LHCN-M2 (cell line): ENCODE results near the gene DNAAF8. TPM values are rescaled to one million over a fixed set of nuclear protein-coding genes. Genes with fewer than 3 reads are reported as not detected.
"Not testable (repeated sequence)": the region's sequence is repeated elsewhere in the genome, so short reads cannot be mapped to it uniquely, and the experiment has no call there.

ENCODE experiments used
- DNase-seq: peaks from one replicate; pipeline ENCODE4 v3.0.0-alpha.2; 2012; ENCODE audit warnings: low read depth
- total RNA-seq: library from RNA; depleted of rRNA; stranded (reverse); fragments of >200 nt; gene quantifications from 2 replicates; pipeline ENCODE4 v1.2.3, GENCODE V29; 2014

DNAAF8 gene
- total RNA-seq, 1 experiment from 2014 or later = 0.98 TPM

GRCh38 chr16:4780235-4780634 is 45.9 kb downstream of the DNAAF8 start:
- DNase-seq = no peak

- DNase-seq = no peak
Measured at GRCh38 chr16:4783251-4783950, 49.1 kb downstream of the DNAAF8 start.

- no peak for DNase-seq
Measured at GRCh38 chr16:4783951-4784336, 49.6 kb downstream of the DNAAF8 start.

DNA sequence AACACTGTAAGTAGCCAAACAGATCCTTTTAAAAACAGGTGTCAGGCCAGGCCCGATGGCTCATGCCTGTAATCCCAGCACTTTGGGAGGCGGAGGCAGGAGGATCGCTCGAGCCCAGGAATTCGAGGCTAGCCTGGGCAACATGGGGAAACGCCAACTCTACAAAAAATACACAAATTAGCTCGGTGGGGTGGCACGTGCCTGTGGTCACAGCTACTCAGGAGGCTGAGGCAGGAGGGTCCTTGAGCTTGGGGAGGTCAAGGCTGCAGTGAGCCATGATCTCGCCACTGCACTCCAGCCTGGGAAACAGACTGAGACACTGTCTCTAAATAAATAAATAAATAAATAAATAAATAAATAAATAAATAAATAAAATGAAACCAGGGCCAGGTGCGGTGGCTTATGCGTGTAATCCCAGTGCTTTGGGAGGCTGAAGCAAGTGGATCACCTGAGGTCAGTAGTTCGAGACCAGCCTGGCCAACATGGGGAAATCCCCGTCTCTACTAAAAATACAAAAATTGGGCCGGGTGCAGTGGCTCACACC is 50.2 kb downstream of the DNAAF8 start:
- DNase-seq = not testable (repeated sequence)

- no peak for DNase-seq
Measured at GRCh38 chr16:4785758-4786433, 51.6 kb downstream of the DNAAF8 start.

GRCh38 chr16:4787068-4787467 is 52.7 kb downstream of the DNAAF8 start:
- no peak for DNase-seq

DNA sequence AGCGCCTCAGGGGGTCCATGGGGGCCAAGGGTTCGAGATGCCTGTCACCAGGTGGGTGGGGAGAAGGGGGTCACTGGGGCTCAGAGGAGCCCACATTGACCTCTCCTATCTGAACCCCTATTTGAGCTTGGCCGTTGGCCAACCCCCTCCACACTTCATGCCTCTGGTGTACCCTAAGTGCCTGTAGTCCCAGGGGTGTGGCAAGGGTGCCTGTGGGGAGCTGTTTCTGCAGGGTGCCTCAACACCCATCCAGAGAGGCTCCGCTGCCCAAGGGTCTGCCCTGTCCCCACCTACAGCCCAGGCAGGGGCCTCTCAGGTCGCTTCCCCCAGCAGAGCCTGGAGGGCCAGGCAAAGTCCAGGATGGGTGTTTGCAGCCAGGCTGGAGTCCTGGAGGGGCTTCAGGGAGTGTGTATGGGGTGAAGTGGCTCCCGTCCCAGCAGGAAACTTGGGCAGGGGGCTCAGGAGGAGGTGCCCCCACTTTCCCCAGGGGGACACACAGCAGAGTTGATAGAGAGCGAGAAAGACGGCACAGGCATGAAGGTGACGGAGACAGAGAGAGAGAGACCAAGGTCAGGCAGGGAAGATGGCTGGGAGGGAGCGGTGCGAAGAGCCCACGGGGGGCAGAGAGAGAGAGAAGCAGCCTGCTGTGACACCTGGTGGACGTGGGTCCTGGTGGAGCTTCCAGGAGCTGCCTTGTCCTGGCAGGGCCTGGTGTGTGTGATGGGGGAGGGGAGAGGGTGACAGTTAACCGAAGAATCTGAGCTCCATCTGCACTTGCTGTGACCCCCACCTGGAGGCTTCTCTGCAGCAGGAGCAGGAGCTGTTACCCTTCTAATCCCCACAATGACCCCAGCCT is 53.5 kb downstream of the DNAAF8 start, which contains the start of gene SEPTIN12:
SEPTIN12 (minus strand) TSS at position 719 of the 856 bp plus-strand sequence; CDS start at position 19, 700 bp downstream.
- no peak for DNase-seq

- DNase-seq = no peak
Measured at GRCh38 chr16:4788489-4788889, 54.2 kb downstream of the DNAAF8 start.

DNA sequence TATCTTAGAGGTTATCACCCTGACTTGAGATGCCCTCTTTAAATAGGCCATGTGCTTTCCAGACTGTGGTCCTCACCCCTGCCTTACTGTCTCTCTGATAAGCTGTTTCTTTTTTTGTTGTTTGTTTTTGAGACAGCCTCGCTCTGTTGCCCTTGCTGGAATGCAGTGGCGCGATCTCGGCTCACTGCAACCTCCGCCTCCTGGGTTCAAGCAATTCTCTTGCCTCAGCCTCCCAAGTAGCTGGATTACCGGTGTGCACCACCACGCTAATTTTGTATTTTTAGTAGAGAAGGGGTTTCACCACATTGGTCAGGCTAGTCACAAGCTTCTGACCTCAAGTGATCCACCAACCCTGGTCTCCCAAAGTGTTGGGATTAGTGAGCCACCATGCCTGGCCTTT is 54.6 kb downstream of the DNAAF8 start:
- no peak for DNase-seq

- no peak for DNase-seq
Measured at GRCh38 chr16:4790261-4790660, 55.9 kb downstream of the DNAAF8 start.

DNA sequence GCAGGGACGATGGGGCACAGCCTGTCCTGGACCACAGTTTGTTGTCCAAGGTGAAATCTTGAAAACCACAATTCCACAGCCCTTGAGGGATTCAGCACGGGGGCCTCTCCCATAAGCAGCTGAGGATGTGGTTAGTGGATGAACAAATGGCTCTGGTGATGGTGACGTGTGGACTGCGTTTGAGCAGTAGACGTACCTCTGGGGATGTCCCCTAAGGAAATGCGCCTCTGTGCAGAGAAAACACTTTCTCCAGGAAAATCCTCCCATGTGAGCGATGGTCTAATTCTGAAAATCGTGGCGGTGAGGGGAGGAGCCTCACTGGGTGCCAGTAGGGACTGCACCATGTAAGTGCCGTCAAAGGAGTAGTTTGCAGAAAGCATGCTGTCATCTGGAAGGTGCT is 56.5 kb downstream of the DNAAF8 start:
- peak; percentile 45 for DNase-seq

GRCh38 chr16:4792951-4793513 is 58.7 kb downstream of the DNAAF8 start:
- DNase-seq = no peak

DNA sequence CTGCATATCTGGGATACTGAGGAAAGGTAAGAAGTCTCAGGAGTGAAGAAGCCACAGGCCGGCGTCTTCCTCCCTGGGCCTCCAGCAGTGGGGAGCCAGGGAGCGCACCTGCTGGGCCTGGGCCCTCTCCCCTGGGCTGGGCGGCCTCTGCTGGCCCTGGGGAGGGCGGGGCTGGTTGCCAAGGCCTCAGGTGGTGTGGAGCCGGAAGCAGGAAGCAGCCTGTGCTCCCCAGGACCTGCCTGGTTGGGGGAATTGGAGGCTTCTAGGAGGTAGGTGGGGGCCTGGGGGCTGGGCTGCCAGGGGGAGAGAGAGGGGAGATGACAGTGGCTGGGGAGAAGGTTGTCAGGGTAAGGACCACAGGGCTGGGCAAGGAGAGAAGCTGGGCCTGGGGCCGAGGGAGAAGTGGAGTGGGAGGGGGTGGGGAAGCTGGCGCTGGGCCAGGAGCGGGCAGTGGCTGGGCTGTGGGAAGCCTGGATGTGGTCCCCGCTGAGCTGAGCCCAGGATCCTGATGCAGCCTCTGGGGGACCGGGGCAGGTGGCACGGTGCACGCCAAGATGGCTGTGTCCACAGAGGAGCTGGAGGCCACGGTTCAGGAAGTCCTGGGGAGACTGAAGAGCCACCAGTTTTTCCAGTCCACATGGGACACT is 61.0 kb downstream of the DNAAF8 start, which contains the start of gene SMIM22:
SMIM22 (plus strand) TSS at position 189 of the 647 bp plus-strand sequence; CDS start at position 555, 366 bp downstream.
- no peak for DNase-seq

DNA sequence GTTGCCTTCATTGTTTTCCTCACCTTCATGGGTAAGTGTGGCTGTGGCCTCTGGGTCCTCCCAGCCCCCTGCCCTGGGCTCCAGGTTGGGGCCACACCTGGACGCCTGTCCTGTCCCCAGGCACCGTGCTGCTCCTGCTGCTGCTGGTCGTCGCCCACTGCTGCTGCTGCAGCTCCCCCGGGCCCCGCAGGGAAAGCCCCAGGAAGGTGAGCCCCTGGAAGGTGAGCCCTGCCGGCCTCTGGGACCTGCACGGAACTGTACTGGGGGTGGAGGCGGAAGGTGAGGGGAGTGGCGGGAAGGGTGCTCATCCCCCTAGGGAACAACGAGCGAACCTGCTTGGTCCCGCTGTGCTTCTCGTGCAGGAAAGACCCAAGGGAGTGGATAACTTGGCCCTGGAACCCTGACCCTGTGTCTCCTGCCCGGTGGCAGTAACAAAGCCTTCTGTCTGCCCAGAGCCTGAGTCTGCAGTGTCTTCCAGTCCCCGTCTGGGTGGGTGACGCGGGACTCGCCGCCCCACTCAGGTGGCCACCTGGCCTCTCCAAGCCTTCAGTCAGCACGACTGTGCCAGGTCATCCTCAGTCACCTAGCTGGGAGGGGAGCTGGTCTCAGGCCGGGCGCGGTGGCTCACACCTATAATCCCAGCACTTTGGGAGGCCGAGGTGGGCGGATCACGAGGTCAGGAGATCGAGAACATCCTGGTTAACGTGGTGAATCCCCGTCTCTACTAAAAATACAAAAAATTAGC is 61.7 kb downstream of the DNAAF8 start:
- DNase-seq = no peak

DNA sequence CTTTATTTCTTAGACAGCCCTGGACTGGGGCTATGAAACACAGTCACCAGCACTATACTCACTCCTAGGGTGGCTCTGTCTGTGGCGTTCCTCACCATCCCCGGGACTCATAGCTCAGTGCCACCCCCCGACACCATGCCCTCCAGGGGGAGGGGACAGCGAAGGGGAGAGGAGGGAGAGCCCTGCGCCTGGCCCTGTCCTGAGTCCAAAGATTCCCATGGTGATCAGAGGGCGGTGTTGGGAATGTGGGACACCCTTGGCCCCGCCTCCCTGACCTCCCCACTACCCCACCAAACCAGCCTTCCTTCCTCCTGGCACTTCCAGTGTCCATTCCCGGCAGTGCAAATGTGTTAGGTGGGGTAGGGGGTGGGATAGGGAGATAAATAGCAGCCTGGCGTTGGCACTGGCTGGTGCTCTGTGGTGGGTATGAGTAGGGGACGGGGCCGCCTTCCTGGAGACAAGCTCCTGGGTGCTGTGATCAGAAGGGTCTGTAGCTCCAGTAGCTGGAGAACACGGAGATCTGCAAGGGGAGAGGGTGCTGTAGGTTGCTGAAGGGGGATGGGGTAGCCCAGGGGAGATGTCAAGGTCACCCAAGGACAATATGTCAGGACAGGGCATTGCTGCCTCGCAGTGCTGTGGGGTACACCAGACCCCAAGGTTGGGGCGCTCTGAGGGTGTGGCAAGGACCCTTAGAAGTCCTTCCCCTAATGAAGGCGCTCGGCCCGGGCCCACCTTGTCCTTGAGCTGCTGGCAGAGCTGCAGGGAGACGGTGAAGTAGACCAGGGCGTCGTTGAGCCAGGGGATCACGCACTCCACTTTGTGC is 62.9 kb downstream of the DNAAF8 start:
- no peak for DNase-seq

DNA sequence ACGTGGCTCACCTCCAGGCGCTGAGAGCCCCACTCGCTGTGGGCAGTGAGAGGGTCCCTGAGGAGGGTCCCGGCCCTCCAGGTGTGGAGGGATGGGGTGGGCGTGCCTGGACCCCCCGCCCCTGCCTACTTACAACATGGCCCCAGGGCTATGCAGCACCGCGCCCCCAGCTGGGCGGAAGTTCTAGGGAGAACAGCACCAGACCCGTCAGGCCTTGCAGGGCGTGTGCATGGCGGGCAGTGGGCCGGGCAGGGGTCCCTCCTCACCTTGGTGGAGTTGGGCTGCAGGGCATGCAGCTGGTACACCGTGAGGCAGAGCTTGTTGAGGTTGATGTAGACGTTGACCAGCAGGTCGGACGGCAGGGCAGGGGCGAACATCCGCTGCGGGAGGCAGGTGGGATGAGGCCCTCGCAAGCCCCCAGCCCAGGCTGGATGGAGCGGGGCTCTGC is 63.5 kb downstream of the DNAAF8 start:
- DNase-seq = no peak

- no peak for DNase-seq
Measured at GRCh38 chr16:4798456-4798855, 64.1 kb downstream of the DNAAF8 start.
